Ovary (tissue), 3 donors: Measurements from ENCODE around the gene TDRD10.

Source experiments
- EP300 ChIP-seq: sonication (generic); formaldehyde crosslinking; IDR thresholded peaks from one replicate; pipeline ENCODE4 v1.6.1; 2017; ENCODE audit warnings: antibody characterized with exemption
- POLR2A ChIP-seq: fragments of 450-650 bp; IDR thresholded peaks from one replicate; pipeline ENCODE4 v1.6.1; 2017; ENCODE audit warnings: antibody characterized with exemption, mild to moderate bottlenecking, moderate library complexity
- TF ChIP-seq, protein P1 (sequence below), 3 donors: fragments of 450-650 bp in 2 of 3; fragments of 200-600 bp in 1 of 3; IDR thresholded peaks; one replicate each; pipeline versions ENCODE4 v1.5.1 to v1.8.0; 2016 to 2022; ENCODE audit warnings: antibody characterized with exemption in 3 of 3, mild to moderate bottlenecking in 1 of 3
- donor health status: DM: no; HTN: no; CAD: no.

DNA sequence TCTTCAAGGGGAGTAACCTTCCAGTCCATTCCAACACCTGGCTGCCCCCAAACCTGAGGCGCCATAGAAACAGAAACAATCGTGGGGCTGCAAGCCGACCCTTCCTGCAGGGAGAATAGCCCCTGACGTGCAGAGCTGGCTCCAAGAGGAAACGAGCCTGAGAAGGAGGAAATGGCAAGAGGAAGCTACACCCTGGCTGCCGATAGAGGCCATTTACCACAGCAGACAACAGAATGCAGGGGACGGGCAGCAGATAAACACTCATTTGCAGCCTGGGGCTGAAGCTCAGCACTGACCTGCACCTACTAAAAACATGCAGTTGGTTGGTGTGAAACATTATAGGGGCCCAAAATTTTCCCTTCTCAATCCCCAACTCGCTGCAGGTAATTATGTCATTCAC, 8.7 kb upstream of the TDRD10 start:
- TF ChIP-seq, protein P1, sequence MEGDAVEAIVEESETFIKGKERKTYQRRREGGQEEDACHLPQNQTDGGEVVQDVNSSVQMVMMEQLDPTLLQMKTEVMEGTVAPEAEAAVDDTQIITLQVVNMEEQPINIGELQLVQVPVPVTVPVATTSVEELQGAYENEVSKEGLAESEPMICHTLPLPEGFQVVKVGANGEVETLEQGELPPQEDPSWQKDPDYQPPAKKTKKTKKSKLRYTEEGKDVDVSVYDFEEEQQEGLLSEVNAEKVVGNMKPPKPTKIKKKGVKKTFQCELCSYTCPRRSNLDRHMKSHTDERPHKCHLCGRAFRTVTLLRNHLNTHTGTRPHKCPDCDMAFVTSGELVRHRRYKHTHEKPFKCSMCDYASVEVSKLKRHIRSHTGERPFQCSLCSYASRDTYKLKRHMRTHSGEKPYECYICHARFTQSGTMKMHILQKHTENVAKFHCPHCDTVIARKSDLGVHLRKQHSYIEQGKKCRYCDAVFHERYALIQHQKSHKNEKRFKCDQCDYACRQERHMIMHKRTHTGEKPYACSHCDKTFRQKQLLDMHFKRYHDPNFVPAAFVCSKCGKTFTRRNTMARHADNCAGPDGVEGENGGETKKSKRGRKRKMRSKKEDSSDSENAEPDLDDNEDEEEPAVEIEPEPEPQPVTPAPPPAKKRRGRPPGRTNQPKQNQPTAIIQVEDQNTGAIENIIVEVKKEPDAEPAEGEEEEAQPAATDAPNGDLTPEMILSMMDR (IDR thresholded peaks at IDR 0.05): no peak
- TF ChIP-seq POLR2A (no peak), EP300 (no peak)
